Measurements from ENCODE around the gene BNIP1. TPM values are rescaled to one million over a fixed set of nuclear protein-coding genes. Genes with fewer than 3 reads are reported as not detected.
A peak's percentile ranks its signal among the peaks of the same experiment; 100 is the strongest.
"Not testable (repeated sequence)": the region's sequence is repeated elsewhere in the genome, so short reads cannot be mapped to it uniquely, and the experiment has no call there.

BNIP1 gene
- total RNA-seq, 1 experiment from 2014 or later: 21.1 TPM

- Histone ChIP-seq H3K27me3 (ENCODE audit: control insufficient read depth, insufficient read depth, low read length) (no peaks in the 10 kb centered on the region), H3K4me3 (ENCODE audit: insufficient read depth, low read depth, low read length) (no peak overlapping the region), H3K36me3 (replicated peaks; ENCODE audit: control insufficient read depth, insufficient read depth, low read length) (peaks cover 4% of the 10 kb centered on the region)
- DNase-seq: no peak
These were observed 8.2 kb downstream of the BNIP1 start for GRCh38 chr5:173152547-173152946.

- Histone ChIP-seq H3K27me3 (ENCODE audit: control insufficient read depth, insufficient read depth, low read length) (no peaks in the 10 kb centered on the region), H3K4me3 (ENCODE audit: insufficient read depth, low read depth, low read length) (no peak overlapping the region), H3K36me3 (replicated peaks; ENCODE audit: control insufficient read depth, insufficient read depth, low read length) (peaks cover 2% of the 10 kb centered on the region)
- DNase-seq: no peak
These were observed 9.5 kb downstream of the BNIP1 start for GRCh38 chr5:173153842-173154241.

GRCh38 chr5:173154619-173155018, 10.3 kb downstream of the BNIP1 start:
- DNase-seq: not testable (repeated sequence)

GRCh38 chr5:173155912-173156311, 11.6 kb downstream of the BNIP1 start:
- no peaks in the 10 kb centered on the region for H3K27me3 ChIP-seq (ENCODE audit: control insufficient read depth, insufficient read depth, low read length)
- DNase-seq: no peak
- H3K4me3 ChIP-seq (ENCODE audit: insufficient read depth, low read depth, low read length): no peak overlapping the region
- H3K36me3 ChIP-seq (replicated peaks; ENCODE audit: control insufficient read depth, insufficient read depth, low read length): peaks cover 2% of the 10 kb centered on the region

More at GRCh38 chr5:173154619-173155018, 10.3 kb downstream of the BNIP1 start:
- H3K4me3 ChIP-seq (ENCODE audit: insufficient read depth, low read depth, low read length); H3K27me3 ChIP-seq (ENCODE audit: control insufficient read depth, insufficient read depth, low read length); H3K36me3 ChIP-seq (replicated peaks; ENCODE audit: control insufficient read depth, insufficient read depth, low read length): not testable (repeated sequence)

- Histone ChIP-seq H3K4me3 (ENCODE audit: insufficient read depth, low read depth, low read length) (no peak overlapping the region), H3K27me3 (ENCODE audit: control insufficient read depth, insufficient read depth, low read length) (no peaks in the 10 kb centered on the region), H3K36me3 (replicated peaks; ENCODE audit: control insufficient read depth, insufficient read depth, low read length) (peaks cover 3% of the 10 kb centered on the region)
- no peak for DNase-seq
These were observed 14.0 kb downstream of the BNIP1 start for GRCh38 chr5:173158366-173158765.

- no peak for DNase-seq
- H3K36me3 ChIP-seq (replicated peaks; ENCODE audit: control insufficient read depth, insufficient read depth, low read length): peaks cover 3% of the 10 kb centered on the region
- H3K27me3 ChIP-seq (ENCODE audit: control insufficient read depth, insufficient read depth, low read length): no peaks in the 10 kb centered on the region
- no peak overlapping the region for H3K4me3 ChIP-seq (ENCODE audit: insufficient read depth, low read depth, low read length)
These were observed 14.9 kb downstream of the BNIP1 start for GRCh38 chr5:173159256-173159655.

GRCh38 chr5:173161148-173161547, 16.8 kb downstream of the BNIP1 start:
- DNase-seq: no peak
- peaks cover 1% of the 10 kb centered on the region for H3K36me3 ChIP-seq (replicated peaks; ENCODE audit: control insufficient read depth, insufficient read depth, low read length)
- no peaks in the 10 kb centered on the region for H3K27me3 ChIP-seq (ENCODE audit: control insufficient read depth, insufficient read depth, low read length)
- no peak overlapping the region for H3K4me3 ChIP-seq (ENCODE audit: insufficient read depth, low read depth, low read length)

GRCh38 chr5:173163219-173163618, 18.9 kb downstream of the BNIP1 start:
- Histone ChIP-seq H3K36me3 (replicated peaks; ENCODE audit: control insufficient read depth, insufficient read depth, low read length) (peaks cover 1% of the 10 kb centered on the region), H3K4me3 (ENCODE audit: insufficient read depth, low read depth, low read length) (no peak overlapping the region), H3K27me3 (ENCODE audit: control insufficient read depth, insufficient read depth, low read length) (no peaks in the 10 kb centered on the region)
- DNase-seq: peak; percentile 32

- Histone ChIP-seq H3K4me3 (ENCODE audit: insufficient read depth, low read depth, low read length) (no peak overlapping the region), H3K27me3 (ENCODE audit: control insufficient read depth, insufficient read depth, low read length) (no peaks in the 10 kb centered on the region), H3K36me3 (replicated peaks; ENCODE audit: control insufficient read depth, insufficient read depth, low read length) (peaks cover 1% of the 10 kb centered on the region)
- DNase-seq: no peak
These were observed 21.1 kb downstream of the BNIP1 start for GRCh38 chr5:173165177-173166016.

GRCh38 chr5:173172166-173172565, 27.8 kb downstream of the BNIP1 start:
- no peak overlapping the region for H3K4me3 ChIP-seq (ENCODE audit: insufficient read depth, low read depth, low read length)
- H3K36me3 ChIP-seq (replicated peaks; ENCODE audit: control insufficient read depth, insufficient read depth, low read length): no peaks in the 10 kb centered on the region
- no peaks in the 10 kb centered on the region for H3K27me3 ChIP-seq (ENCODE audit: control insufficient read depth, insufficient read depth, low read length)
- no peak for DNase-seq

GRCh38 chr5:173175523-173175922, 31.2 kb downstream of the BNIP1 start:
- H3K4me3 ChIP-seq (ENCODE audit: insufficient read depth, low read depth, low read length): no peak overlapping the region
- no peaks in the 10 kb centered on the region for H3K36me3 ChIP-seq (replicated peaks; ENCODE audit: control insufficient read depth, insufficient read depth, low read length)
- H3K27me3 ChIP-seq (ENCODE audit: control insufficient read depth, insufficient read depth, low read length): no peaks in the 10 kb centered on the region
- DNase-seq: peak; percentile 39

GRCh38 chr5:173178369-173178910, 34.1 kb downstream of the BNIP1 start:
- H3K27me3 ChIP-seq (ENCODE audit: control insufficient read depth, insufficient read depth, low read length): no peaks in the 10 kb centered on the region
- no peak for DNase-seq
- H3K4me3 ChIP-seq (ENCODE audit: insufficient read depth, low read depth, low read length): no peak overlapping the region
- no peaks in the 10 kb centered on the region for H3K36me3 ChIP-seq (replicated peaks; ENCODE audit: control insufficient read depth, insufficient read depth, low read length)

GRCh38 chr5:173180331-173180730, 36.0 kb downstream of the BNIP1 start:
- DNase-seq: no peak
- no peak overlapping the region for H3K4me3 ChIP-seq (ENCODE audit: insufficient read depth, low read depth, low read length)
- H3K27me3 ChIP-seq (ENCODE audit: control insufficient read depth, insufficient read depth, low read length): no peaks in the 10 kb centered on the region
- no peaks in the 10 kb centered on the region for H3K36me3 ChIP-seq (replicated peaks; ENCODE audit: control insufficient read depth, insufficient read depth, low read length)

GRCh38 chr5:173187054-173187743, 42.9 kb downstream of the BNIP1 start:
- H3K27me3 ChIP-seq (ENCODE audit: control insufficient read depth, insufficient read depth, low read length): no peaks in the 10 kb centered on the region
- H3K36me3 ChIP-seq (replicated peaks; ENCODE audit: control insufficient read depth, insufficient read depth, low read length): no peaks in the 10 kb centered on the region
- peak; percentile 77 for DNase-seq
- H3K4me3 ChIP-seq (ENCODE audit: insufficient read depth, low read depth, low read length): no peak overlapping the region

- H3K36me3 ChIP-seq (replicated peaks; ENCODE audit: control insufficient read depth, insufficient read depth, low read length): no peaks in the 10 kb centered on the region
- no peak overlapping the region for H3K4me3 ChIP-seq (ENCODE audit: insufficient read depth, low read depth, low read length)
- H3K27me3 ChIP-seq (ENCODE audit: control insufficient read depth, insufficient read depth, low read length): no peaks in the 10 kb centered on the region
- no peak for DNase-seq
These were observed 43.9 kb downstream of the BNIP1 start for GRCh38 chr5:173188280-173188679.
